ENCODE data around the gene SPTLC3.
A peak's percentile ranks its signal among the peaks of the same experiment; 100 is the strongest.

The SPTLC3 gene

GRCh38 chr20:13199279-13199678 is 190.5 kb downstream of the SPTLC3 start:
- Histone ChIP-seq H3K27ac (ENCODE audit: low read depth, low read length) (no peak overlapping the region), H3K9me3 (ENCODE audit: control insufficient read depth, insufficient read depth, low read length) (no peaks in the 10 kb centered on the region)

GRCh38 chr20:13200767-13201500 is 192.2 kb downstream of the SPTLC3 start:
- Histone ChIP-seq H3K9me3 (ENCODE audit: control insufficient read depth, insufficient read depth, low read length) (no peaks in the 10 kb centered on the region), H3K9ac (ENCODE audit: low read depth, low read length) (no peak overlapping the region), H3K27me3 (ENCODE audit: control insufficient read depth, insufficient read depth, low read length) (no peaks in the 10 kb centered on the region)

More at GRCh38 chr20:13199279-13199678, 190.5 kb downstream of the SPTLC3 start:
- H3K36me3 ChIP-seq (ENCODE audit: control insufficient read depth, insufficient read depth, low read length) = no peaks in the 10 kb centered on the region
- peaks cover 23% of the 10 kb centered on the region for H3K4me1 ChIP-seq (ENCODE audit: control insufficient read depth, insufficient read depth, low read length)
- H3K4me3 ChIP-seq (ENCODE audit: low read depth, low read length) = no peak overlapping the region
- no peak overlapping the region for H3K9ac ChIP-seq (ENCODE audit: low read depth, low read length)
- H3K27me3 ChIP-seq (ENCODE audit: control insufficient read depth, insufficient read depth, low read length) = no peaks in the 10 kb centered on the region

GRCh38 chr20:13202565-13202964 is 193.8 kb downstream of the SPTLC3 start:
- Histone ChIP-seq H3K9ac (ENCODE audit: low read depth, low read length) (no peak overlapping the region), H3K36me3 (ENCODE audit: control insufficient read depth, insufficient read depth, low read length) (no peaks in the 10 kb centered on the region), H3K27ac (ENCODE audit: low read depth, low read length) (no peak overlapping the region), H3K4me3 (ENCODE audit: low read depth, low read length) (no peak overlapping the region), H3K9me3 (ENCODE audit: control insufficient read depth, insufficient read depth, low read length) (no peaks in the 10 kb centered on the region), H3K27me3 (ENCODE audit: control insufficient read depth, insufficient read depth, low read length) (no peaks in the 10 kb centered on the region), H3K4me1 (ENCODE audit: control insufficient read depth, insufficient read depth, low read length) (peaks cover 23% of the 10 kb centered on the region)

More at GRCh38 chr20:13200767-13201500, 192.2 kb downstream of the SPTLC3 start:
- peak overlapping the region; percentile 72 for H3K27ac ChIP-seq (ENCODE audit: low read depth, low read length)
- peaks cover 23% of the 10 kb centered on the region for H3K4me1 ChIP-seq (ENCODE audit: control insufficient read depth, insufficient read depth, low read length)
- H3K4me3 ChIP-seq (ENCODE audit: low read depth, low read length) = no peak overlapping the region
- H3K36me3 ChIP-seq (ENCODE audit: control insufficient read depth, insufficient read depth, low read length) = no peaks in the 10 kb centered on the region

GRCh38 chr20:13205425-13205824 is 196.7 kb downstream of the SPTLC3 start:
- Histone ChIP-seq H3K9me3 (ENCODE audit: control insufficient read depth, insufficient read depth, low read length) (no peaks in the 10 kb centered on the region), H3K4me1 (ENCODE audit: control insufficient read depth, insufficient read depth, low read length) (peaks cover 9% of the 10 kb centered on the region), H3K9ac (ENCODE audit: low read depth, low read length) (no peak overlapping the region), H3K27me3 (ENCODE audit: control insufficient read depth, insufficient read depth, low read length) (no peaks in the 10 kb centered on the region), H3K36me3 (ENCODE audit: control insufficient read depth, insufficient read depth, low read length) (no peaks in the 10 kb centered on the region), H3K27ac (ENCODE audit: low read depth, low read length) (no peak overlapping the region), H3K4me3 (ENCODE audit: low read depth, low read length) (no peak overlapping the region)

GRCh38 chr20:13205848-13206434 is 197.2 kb downstream of the SPTLC3 start:
- H3K4me1 ChIP-seq (ENCODE audit: control insufficient read depth, insufficient read depth, low read length) = peaks cover 4% of the 10 kb centered on the region
- H3K36me3 ChIP-seq (ENCODE audit: control insufficient read depth, insufficient read depth, low read length) = no peaks in the 10 kb centered on the region
- H3K9me3 ChIP-seq (ENCODE audit: control insufficient read depth, insufficient read depth, low read length) = no peaks in the 10 kb centered on the region
- H3K4me3 ChIP-seq (ENCODE audit: low read depth, low read length) = no peak overlapping the region
- H3K27ac ChIP-seq (ENCODE audit: low read depth, low read length) = no peak overlapping the region
- H3K27me3 ChIP-seq (ENCODE audit: control insufficient read depth, insufficient read depth, low read length) = no peaks in the 10 kb centered on the region
- H3K9ac ChIP-seq (ENCODE audit: low read depth, low read length) = no peak overlapping the region

- Histone ChIP-seq H3K4me1 (ENCODE audit: control insufficient read depth, insufficient read depth, low read length) (no peaks in the 10 kb centered on the region), H3K9me3 (ENCODE audit: control insufficient read depth, insufficient read depth, low read length) (no peaks in the 10 kb centered on the region), H3K9ac (ENCODE audit: low read depth, low read length) (no peak overlapping the region), H3K27ac (ENCODE audit: low read depth, low read length) (no peak overlapping the region), H3K36me3 (ENCODE audit: control insufficient read depth, insufficient read depth, low read length) (no peaks in the 10 kb centered on the region), H3K27me3 (ENCODE audit: control insufficient read depth, insufficient read depth, low read length) (no peaks in the 10 kb centered on the region), H3K4me3 (ENCODE audit: low read depth, low read length) (no peak overlapping the region)
Measured at GRCh38 chr20:13207016-13207415, 198.2 kb downstream of the SPTLC3 start.

- no peak overlapping the region for H3K9ac ChIP-seq (ENCODE audit: low read depth, low read length)
- peaks cover 12% of the 10 kb centered on the region; the same call in 1 of the 2 replicates for H3K4me1 ChIP-seq (ENCODE audit: control insufficient read depth, insufficient read depth, low read length)
- H3K27ac ChIP-seq (ENCODE audit: low read depth, low read length) = no peak overlapping the region
- no peaks in the 10 kb centered on the region for H3K9me3 ChIP-seq (ENCODE audit: control insufficient read depth, insufficient read depth, low read length)
- peaks cover 6% of the 10 kb centered on the region; the same call in 1 of the 2 replicates for H3K27me3 ChIP-seq (ENCODE audit: control insufficient read depth, insufficient read depth, low read length)
- H3K36me3 ChIP-seq (ENCODE audit: control insufficient read depth, insufficient read depth, low read length) = no peaks in the 10 kb centered on the region
- no peak overlapping the region for H3K4me3 ChIP-seq (ENCODE audit: low read depth, low read length)
Measured at GRCh38 chr20:13211956-13212618, 203.3 kb downstream of the SPTLC3 start.

GRCh38 chr20:13212750-13213149 is 204.0 kb downstream of the SPTLC3 start:
- Histone ChIP-seq H3K9ac (ENCODE audit: low read depth, low read length) (no peak overlapping the region), H3K4me1 (ENCODE audit: control insufficient read depth, insufficient read depth, low read length) (peaks cover 12% of the 10 kb centered on the region; the same call in 1 of the 2 replicates), H3K27me3 (ENCODE audit: control insufficient read depth, insufficient read depth, low read length) (peaks cover 11% of the 10 kb centered on the region), H3K9me3 (ENCODE audit: control insufficient read depth, insufficient read depth, low read length) (no peaks in the 10 kb centered on the region), H3K36me3 (ENCODE audit: control insufficient read depth, insufficient read depth, low read length) (no peaks in the 10 kb centered on the region), H3K4me3 (ENCODE audit: low read depth, low read length) (no peak overlapping the region), H3K27ac (ENCODE audit: low read depth, low read length) (no peak overlapping the region)

- H3K27ac ChIP-seq (ENCODE audit: low read depth, low read length) = no peak overlapping the region
- H3K27me3 ChIP-seq (ENCODE audit: control insufficient read depth, insufficient read depth, low read length) = peaks cover 17% of the 10 kb centered on the region
- no peak overlapping the region for H3K9ac ChIP-seq (ENCODE audit: low read depth, low read length)
- peaks cover 12% of the 10 kb centered on the region; the same call in 1 of the 2 replicates for H3K4me1 ChIP-seq (ENCODE audit: control insufficient read depth, insufficient read depth, low read length)
- no peak overlapping the region for H3K4me3 ChIP-seq (ENCODE audit: low read depth, low read length)
- no peaks in the 10 kb centered on the region for H3K9me3 ChIP-seq (ENCODE audit: control insufficient read depth, insufficient read depth, low read length)
- no peaks in the 10 kb centered on the region for H3K36me3 ChIP-seq (ENCODE audit: control insufficient read depth, insufficient read depth, low read length)
Measured at GRCh38 chr20:13213335-13213734, 204.6 kb downstream of the SPTLC3 start.

GRCh38 chr20:13216533-13216932 is 207.8 kb downstream of the SPTLC3 start:
- peaks cover 44% of the 10 kb centered on the region for H3K27me3 ChIP-seq (ENCODE audit: control insufficient read depth, insufficient read depth, low read length)

More at GRCh38 chr20:13216533-13216932, 207.8 kb downstream of the SPTLC3 start:
- Histone ChIP-seq H3K9me3 (ENCODE audit: control insufficient read depth, insufficient read depth, low read length) (no peaks in the 10 kb centered on the region), H3K27ac (ENCODE audit: low read depth, low read length) (no peak overlapping the region), H3K4me3 (ENCODE audit: low read depth, low read length) (no peak overlapping the region), H3K9ac (ENCODE audit: low read depth, low read length) (no peak overlapping the region), H3K36me3 (ENCODE audit: control insufficient read depth, insufficient read depth, low read length) (no peaks in the 10 kb centered on the region), H3K4me1 (ENCODE audit: control insufficient read depth, insufficient read depth, low read length) (peaks cover 21% of the 10 kb centered on the region)
